ENCODE results near the gene ASTE1.

- TF ChIP-seq REST (IDR thresholded peaks at IDR 0.05; ENCODE audit: borderline replicate concordance) (no peak), TAF1 (IDR thresholded peaks at IDR 0.05; ENCODE audit: low read depth) (no peak), CTCF (IDR thresholded peaks at IDR 0.05; ENCODE audit: poor library complexity, severe bottlenecking) (no peak), POLR2AphosphoS5 (IDR thresholded peaks at IDR 0.05) (no peak), RAD21 (conservative IDR thresholded peaks at IDR 0.05) (no peak), MXI1 (conservative IDR thresholded peaks at IDR 0.05; ENCODE audit: poor library complexity, severe bottlenecking) (no peak), EP300 (conservative IDR thresholded peaks at IDR 0.05; ENCODE audit: poor library complexity, severe bottlenecking) (no peak), EZH2 (IDR thresholded peaks at IDR 0.05; ENCODE audit: borderline replicate concordance, insufficient read depth, low read length, poor library complexity, severe bottlenecking) (no peak), SMC3 (conservative IDR thresholded peaks at IDR 0.05; ENCODE audit: poor library complexity) (no peak)
Observed at GRCh38 chr3:130974201-130974600, 52.4 kb downstream of the ASTE1 start.

All from neural cell (in vitro differentiated cells).